Astrocyte of the spinal cord (primary cell): ENCODE data around the gene FGD4.
"Not testable (repeated sequence)": the region's sequence is repeated elsewhere in the genome, so short reads cannot be mapped to it uniquely, and the experiment has no call there.

ENCODE experiments used
- DNase-seq: peaks from one replicate; pipeline ENCODE4 v3.0.0; 2011; ENCODE audit warnings: low read depth, low spot score
- H3K4me3 ChIP-seq: 2 replicates; pipeline ENCODE4 v1.5.1; 2011; ENCODE audit warnings: low read depth, mild to moderate bottlenecking, low read length, moderate library complexity
- in situ Hi-C: cut with HindIII; loops from 2 replicates; pipeline ENCODE4 v1.10.0; 2017; ENCODE audit warnings: low sequenced_read_pairs
- TF ChIP-seq, protein P1 (sequence below): IDR thresholded peaks from 2 replicates; pipeline ENCODE4 v1.5.1; 2012; ENCODE audit warnings: low read depth, mild to moderate bottlenecking, low read length, inconsistent platforms

FGD4 gene

DNA sequence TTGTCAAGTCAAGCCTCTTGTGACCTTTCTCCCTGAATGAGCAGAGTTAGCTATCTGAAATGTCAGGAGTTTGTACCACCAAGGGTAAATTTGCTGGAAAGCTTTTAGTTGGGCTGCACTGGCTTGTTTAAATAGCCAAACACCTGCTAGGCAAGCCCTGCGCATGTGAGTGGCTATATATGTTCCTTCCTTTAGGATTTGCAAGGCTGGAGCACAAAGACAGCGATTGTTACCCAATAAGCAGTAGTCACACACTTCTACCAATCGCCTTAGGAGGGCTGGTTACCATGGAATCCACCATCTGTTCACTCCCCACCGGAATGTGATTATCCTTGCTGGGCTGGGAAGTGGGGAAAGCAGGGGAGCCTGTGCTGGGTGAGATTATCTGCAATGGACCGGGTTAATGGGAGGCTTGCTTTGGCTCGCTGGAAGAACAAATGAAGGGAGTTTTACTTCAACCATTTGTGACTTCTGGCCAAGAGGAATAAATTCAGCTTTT, 102.5 kb downstream of the FGD4 start:
- DNase-seq: peak; percentile 79

DNA sequence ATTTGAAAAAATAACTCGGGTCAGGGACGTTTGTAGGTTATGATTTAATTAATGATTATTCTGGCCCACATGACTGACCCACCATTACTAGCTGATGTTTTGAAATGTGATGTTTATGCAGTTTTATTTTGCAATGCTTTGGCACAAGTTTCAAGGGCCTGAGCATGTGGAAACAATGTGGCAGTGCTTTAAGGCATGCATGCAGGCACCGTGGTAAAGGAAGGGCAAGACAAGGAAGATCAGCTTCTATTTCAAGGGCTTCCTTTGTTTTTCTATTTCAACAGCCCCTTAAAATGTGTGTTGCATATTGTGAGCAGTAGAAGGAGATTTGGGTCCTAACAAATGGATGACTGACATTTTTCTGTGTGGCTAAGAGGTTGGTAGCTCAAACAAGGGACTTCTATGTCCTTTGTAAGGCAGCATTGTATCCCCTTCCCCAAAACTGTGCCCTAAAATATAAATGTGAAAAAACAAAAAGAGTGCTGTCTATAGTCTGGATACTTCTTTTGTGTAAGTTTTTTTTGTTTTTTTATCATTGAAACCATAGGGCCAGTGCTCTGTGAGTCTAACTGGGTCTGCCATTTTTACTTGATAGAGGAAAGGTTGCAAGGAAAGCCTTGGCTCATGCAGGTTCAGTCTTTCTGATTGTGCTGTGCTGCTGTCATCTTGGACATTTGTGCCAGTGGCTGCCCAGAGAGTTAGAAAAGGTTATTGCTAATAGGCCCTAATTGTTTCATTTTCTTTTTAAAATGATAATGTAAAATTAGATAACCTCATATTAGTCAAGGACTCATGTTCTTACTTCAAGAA, 103.5 kb downstream of the FGD4 start:
- H3K4me3 ChIP-seq: no peak overlapping the region
- peak; percentile 38 for DNase-seq
- TF ChIP-seq, protein P1, sequence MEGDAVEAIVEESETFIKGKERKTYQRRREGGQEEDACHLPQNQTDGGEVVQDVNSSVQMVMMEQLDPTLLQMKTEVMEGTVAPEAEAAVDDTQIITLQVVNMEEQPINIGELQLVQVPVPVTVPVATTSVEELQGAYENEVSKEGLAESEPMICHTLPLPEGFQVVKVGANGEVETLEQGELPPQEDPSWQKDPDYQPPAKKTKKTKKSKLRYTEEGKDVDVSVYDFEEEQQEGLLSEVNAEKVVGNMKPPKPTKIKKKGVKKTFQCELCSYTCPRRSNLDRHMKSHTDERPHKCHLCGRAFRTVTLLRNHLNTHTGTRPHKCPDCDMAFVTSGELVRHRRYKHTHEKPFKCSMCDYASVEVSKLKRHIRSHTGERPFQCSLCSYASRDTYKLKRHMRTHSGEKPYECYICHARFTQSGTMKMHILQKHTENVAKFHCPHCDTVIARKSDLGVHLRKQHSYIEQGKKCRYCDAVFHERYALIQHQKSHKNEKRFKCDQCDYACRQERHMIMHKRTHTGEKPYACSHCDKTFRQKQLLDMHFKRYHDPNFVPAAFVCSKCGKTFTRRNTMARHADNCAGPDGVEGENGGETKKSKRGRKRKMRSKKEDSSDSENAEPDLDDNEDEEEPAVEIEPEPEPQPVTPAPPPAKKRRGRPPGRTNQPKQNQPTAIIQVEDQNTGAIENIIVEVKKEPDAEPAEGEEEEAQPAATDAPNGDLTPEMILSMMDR: no peak
- in situ Hi-C loops: no loop called here

More for the DNA sequence above, 102.5 kb downstream of the FGD4 start:
- TF ChIP-seq, protein P1: no peak
- in situ Hi-C loops: no loop called here
- peak overlapping the region; percentile 16 for H3K4me3 ChIP-seq

GRCh38 chr12:32503730-32504129, 104.4 kb downstream of the FGD4 start:
- TF ChIP-seq, protein P1: no peak
- in situ Hi-C loops: no loop called here
- H3K4me3 ChIP-seq: no peak overlapping the region
- no peak for DNase-seq

DNA sequence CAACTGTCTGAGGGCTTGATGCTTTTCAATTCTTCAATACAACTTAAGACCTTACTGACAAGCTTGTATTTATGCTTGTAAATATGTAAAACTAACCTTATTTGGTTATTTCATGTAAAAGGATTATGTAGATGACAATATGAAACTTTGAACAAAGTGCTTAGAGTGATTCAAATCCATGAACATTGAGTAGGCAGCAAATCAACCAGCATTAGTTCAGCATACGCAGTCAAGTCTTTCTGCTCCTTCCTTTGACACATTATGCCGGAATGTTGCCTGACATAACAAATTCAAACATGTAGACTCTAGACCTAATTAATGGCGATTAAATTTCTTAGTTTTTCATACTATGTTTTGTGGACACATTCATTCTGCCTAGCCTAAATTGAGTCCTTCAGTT, 105.2 kb downstream of the FGD4 start:
- DNase-seq: no peak
- no peak overlapping the region for H3K4me3 ChIP-seq
- in situ Hi-C loops: no loop called here
- TF ChIP-seq, protein P1: no peak

DNA sequence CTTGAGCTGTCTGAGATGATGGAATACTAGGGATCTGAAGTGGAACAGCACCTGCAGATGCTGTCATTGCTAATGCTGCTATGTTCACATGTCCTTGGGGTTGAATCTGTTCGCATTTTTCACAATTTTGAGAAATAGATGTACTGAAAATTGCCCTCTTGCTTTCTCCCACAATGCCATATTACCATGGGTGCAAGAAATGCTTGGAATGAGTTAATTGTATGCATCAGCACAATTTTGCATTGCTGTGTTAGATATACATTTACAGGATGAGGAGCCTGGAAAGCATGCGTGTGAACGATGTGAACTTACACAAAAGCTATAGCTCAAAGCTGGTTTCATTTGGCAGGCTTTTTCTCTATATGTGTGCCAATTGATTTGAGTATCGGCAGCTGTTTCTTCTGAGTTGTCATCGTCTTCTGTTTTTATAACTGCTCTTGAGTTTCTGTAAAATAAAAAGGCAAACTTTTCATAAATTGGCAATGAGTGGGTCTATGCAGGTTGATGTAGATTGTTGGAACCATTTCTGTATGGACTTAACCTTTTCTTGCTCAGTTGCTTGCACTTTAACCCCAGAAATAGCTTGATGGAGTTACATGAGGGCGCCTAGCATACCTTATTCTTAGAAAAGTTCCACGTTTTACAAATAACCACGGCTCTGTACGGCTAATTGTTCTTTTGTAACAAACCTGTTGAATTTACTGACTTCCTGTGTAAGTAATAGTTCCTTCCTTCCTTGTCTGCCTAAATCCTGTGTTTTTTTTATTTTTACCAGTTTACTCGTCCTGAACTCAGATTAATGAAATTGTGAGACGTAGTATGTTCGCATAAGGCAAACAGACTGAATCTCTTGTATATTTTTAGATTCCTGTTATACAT, 105.9 kb downstream of the FGD4 start:
- DNase-seq: no peak
- TF ChIP-seq, protein P1: no peak
- H3K4me3 ChIP-seq: no peak overlapping the region
- in situ Hi-C loops: no loop called here

DNA sequence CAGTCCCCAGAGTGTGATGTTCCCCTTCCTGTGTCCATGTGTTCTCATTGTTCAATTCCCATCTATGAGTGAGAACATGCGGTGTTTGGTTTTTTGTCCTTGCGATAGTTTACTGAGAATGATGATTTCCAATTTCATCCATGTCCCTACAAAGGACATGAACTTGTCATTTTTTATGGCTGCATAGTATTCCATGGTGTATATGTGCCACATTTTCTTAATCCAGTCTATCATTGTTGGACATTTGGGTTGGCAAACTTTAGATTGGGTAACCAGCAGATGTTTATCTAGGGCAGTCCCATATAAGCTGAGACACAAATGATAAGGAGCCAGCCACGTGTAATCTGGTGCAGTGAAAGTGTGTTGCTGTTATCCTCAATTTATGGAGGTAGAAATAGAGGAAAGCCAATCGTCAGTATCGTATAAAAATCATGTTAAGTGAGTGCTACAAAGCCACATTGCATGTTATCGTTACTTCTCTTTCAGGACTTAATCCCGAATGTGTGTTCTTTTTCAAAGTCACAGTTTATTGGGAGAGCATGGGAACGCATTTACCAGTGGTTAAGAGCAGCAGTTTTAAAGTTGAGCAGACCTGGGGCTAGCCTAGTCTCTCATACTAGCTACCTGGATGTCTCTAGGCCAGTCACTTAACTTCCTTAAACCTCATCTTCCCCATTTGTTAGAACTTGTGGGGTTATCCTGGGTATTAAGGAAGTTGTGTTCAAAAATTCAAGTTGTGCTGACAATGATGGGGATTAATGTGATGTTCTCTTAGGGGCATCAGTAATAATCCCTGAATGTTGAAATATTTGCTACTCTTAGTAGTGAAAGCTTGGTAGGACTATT, 108.0 kb downstream of the FGD4 start:
- in situ Hi-C loops, H3K4me3 ChIP-seq, DNase-seq: not testable (repeated sequence)
